ENCODE data around the gene ARSJ.

Gene ARSJ

GRCh38 chr4:113885291-113885690 lies 94.2 kb downstream of the ARSJ start:
- Histone ChIP-seq H3K27me3 (ENCODE audit: control insufficient read depth, insufficient read depth, low read length) (no peaks in the 10 kb centered on the region), H3K36me3 (ENCODE audit: insufficient read depth, low read length) (no peaks in the 10 kb centered on the region), H3K9ac (ENCODE audit: low read depth, low read length) (no peak overlapping the region), H3K4me2 (ENCODE audit: low read length) (no peak overlapping the region), H3K4me1 (ENCODE audit: control insufficient read depth, insufficient read depth, low read length) (peaks cover 7% of the 10 kb centered on the region), H3K4me3 (ENCODE audit: low read length) (no peak overlapping the region), H3K9me3 (replicated peaks; ENCODE audit: low read length) (no peaks in the 10 kb centered on the region)

- H3K9ac ChIP-seq (ENCODE audit: low read depth, low read length): no peak overlapping the region
- H3K4me2 ChIP-seq (ENCODE audit: low read length): no peak overlapping the region
- no peak overlapping the region for H3K4me3 ChIP-seq (ENCODE audit: low read length)
- no peaks in the 10 kb centered on the region for H3K9me3 ChIP-seq (replicated peaks; ENCODE audit: low read length)
- H3K27me3 ChIP-seq (ENCODE audit: control insufficient read depth, insufficient read depth, low read length): no peaks in the 10 kb centered on the region
- H3K36me3 ChIP-seq (ENCODE audit: insufficient read depth, low read length): no peaks in the 10 kb centered on the region
- peaks cover 7% of the 10 kb centered on the region for H3K4me1 ChIP-seq (ENCODE audit: control insufficient read depth, insufficient read depth, low read length)
Observed at GRCh38 chr4:113884655-113885054, 94.8 kb downstream of the ARSJ start.

GRCh38 chr4:113882668-113883067 lies 96.8 kb downstream of the ARSJ start:
- peaks cover 7% of the 10 kb centered on the region for H3K4me1 ChIP-seq (ENCODE audit: control insufficient read depth, insufficient read depth, low read length)
- H3K9me3 ChIP-seq (replicated peaks; ENCODE audit: low read length): no peaks in the 10 kb centered on the region

GRCh38 chr4:113881256-113881655 lies 98.2 kb downstream of the ARSJ start:
- Histone ChIP-seq H3K36me3 (ENCODE audit: insufficient read depth, low read length) (no peaks in the 10 kb centered on the region), H3K9ac (ENCODE audit: low read depth, low read length) (no peak overlapping the region), H3K4me3 (ENCODE audit: low read length) (no peak overlapping the region), H3K4me2 (ENCODE audit: low read length) (no peak overlapping the region), H3K9me3 (replicated peaks; ENCODE audit: low read length) (no peaks in the 10 kb centered on the region), H3K4me1 (ENCODE audit: control insufficient read depth, insufficient read depth, low read length) (peaks cover 7% of the 10 kb centered on the region), H3K27me3 (ENCODE audit: control insufficient read depth, insufficient read depth, low read length) (no peaks in the 10 kb centered on the region)

More at GRCh38 chr4:113882668-113883067, 96.8 kb downstream of the ARSJ start:
- Histone ChIP-seq H3K4me2 (ENCODE audit: low read length) (no peak overlapping the region), H3K4me3 (ENCODE audit: low read length) (no peak overlapping the region), H3K9ac (ENCODE audit: low read depth, low read length) (no peak overlapping the region), H3K36me3 (ENCODE audit: insufficient read depth, low read length) (no peaks in the 10 kb centered on the region), H3K27me3 (ENCODE audit: control insufficient read depth, insufficient read depth, low read length) (no peaks in the 10 kb centered on the region)

GRCh38 chr4:113880240-113881028 lies 99.0 kb downstream of the ARSJ start:
- Histone ChIP-seq H3K9me3 (replicated peaks; ENCODE audit: low read length) (no peaks in the 10 kb centered on the region), H3K4me3 (ENCODE audit: low read length) (no peak overlapping the region)

GRCh38 chr4:113878668-113879067 lies 100.8 kb downstream of the ARSJ start:
- H3K9ac ChIP-seq (ENCODE audit: low read depth, low read length): no peak overlapping the region
- no peak overlapping the region for H3K4me3 ChIP-seq (ENCODE audit: low read length)
- no peaks in the 10 kb centered on the region for H3K36me3 ChIP-seq (ENCODE audit: insufficient read depth, low read length)
- no peak overlapping the region for H3K4me2 ChIP-seq (ENCODE audit: low read length)
- no peaks in the 10 kb centered on the region for H3K27me3 ChIP-seq (ENCODE audit: control insufficient read depth, insufficient read depth, low read length)
- H3K9me3 ChIP-seq (replicated peaks; ENCODE audit: low read length): no peaks in the 10 kb centered on the region
- H3K4me1 ChIP-seq (ENCODE audit: control insufficient read depth, insufficient read depth, low read length): peaks cover 7% of the 10 kb centered on the region

More at GRCh38 chr4:113880240-113881028, 99.0 kb downstream of the ARSJ start:
- H3K36me3 ChIP-seq (ENCODE audit: insufficient read depth, low read length): no peaks in the 10 kb centered on the region
- H3K4me2 ChIP-seq (ENCODE audit: low read length): no peak overlapping the region
- H3K4me1 ChIP-seq (ENCODE audit: control insufficient read depth, insufficient read depth, low read length): peaks cover 7% of the 10 kb centered on the region
- no peaks in the 10 kb centered on the region for H3K27me3 ChIP-seq (ENCODE audit: control insufficient read depth, insufficient read depth, low read length)
- no peak overlapping the region for H3K9ac ChIP-seq (ENCODE audit: low read depth, low read length)

GRCh38 chr4:113874480-113874879 lies 105.0 kb downstream of the ARSJ start:
- peaks cover 9% of the 10 kb centered on the region for H3K4me1 ChIP-seq (ENCODE audit: control insufficient read depth, insufficient read depth, low read length)

GRCh38 chr4:113873508-113873907 lies 105.9 kb downstream of the ARSJ start:
- Histone ChIP-seq H3K36me3 (ENCODE audit: insufficient read depth, low read length) (peaks cover 4% of the 10 kb centered on the region), H3K9ac (ENCODE audit: low read depth, low read length) (no peak overlapping the region)

More at GRCh38 chr4:113874480-113874879, 105.0 kb downstream of the ARSJ start:
- Histone ChIP-seq H3K4me2 (ENCODE audit: low read length) (no peak overlapping the region), H3K9me3 (replicated peaks; ENCODE audit: low read length) (no peaks in the 10 kb centered on the region), H3K4me3 (ENCODE audit: low read length) (no peak overlapping the region), H3K27me3 (ENCODE audit: control insufficient read depth, insufficient read depth, low read length) (no peaks in the 10 kb centered on the region), H3K9ac (ENCODE audit: low read depth, low read length) (no peak overlapping the region), H3K36me3 (ENCODE audit: insufficient read depth, low read length) (peaks cover 4% of the 10 kb centered on the region)

GRCh38 chr4:113872426-113873260 lies 106.8 kb downstream of the ARSJ start:
- Histone ChIP-seq H3K27me3 (ENCODE audit: control insufficient read depth, insufficient read depth, low read length) (no peaks in the 10 kb centered on the region), H3K4me1 (ENCODE audit: control insufficient read depth, insufficient read depth, low read length) (peaks cover 9% of the 10 kb centered on the region), H3K4me2 (ENCODE audit: low read length) (no peak overlapping the region), H3K9ac (ENCODE audit: low read depth, low read length) (no peak overlapping the region), H3K9me3 (replicated peaks; ENCODE audit: low read length) (no peaks in the 10 kb centered on the region), H3K4me3 (ENCODE audit: low read length) (no peak overlapping the region), H3K36me3 (ENCODE audit: insufficient read depth, low read length) (peaks cover 4% of the 10 kb centered on the region)

More at GRCh38 chr4:113873508-113873907, 105.9 kb downstream of the ARSJ start:
- Histone ChIP-seq H3K9me3 (replicated peaks; ENCODE audit: low read length) (no peaks in the 10 kb centered on the region), H3K4me3 (ENCODE audit: low read length) (no peak overlapping the region), H3K27me3 (ENCODE audit: control insufficient read depth, insufficient read depth, low read length) (no peaks in the 10 kb centered on the region), H3K4me1 (ENCODE audit: control insufficient read depth, insufficient read depth, low read length) (peaks cover 9% of the 10 kb centered on the region), H3K4me2 (ENCODE audit: low read length) (no peak overlapping the region)

GRCh38 chr4:113871080-113871479 lies 108.4 kb downstream of the ARSJ start:
- Histone ChIP-seq H3K27me3 (ENCODE audit: control insufficient read depth, insufficient read depth, low read length) (no peaks in the 10 kb centered on the region), H3K4me1 (ENCODE audit: control insufficient read depth, insufficient read depth, low read length) (peaks cover 9% of the 10 kb centered on the region), H3K9ac (ENCODE audit: low read depth, low read length) (no peak overlapping the region), H3K9me3 (replicated peaks; ENCODE audit: low read length) (no peaks in the 10 kb centered on the region), H3K36me3 (ENCODE audit: insufficient read depth, low read length) (peaks cover 4% of the 10 kb centered on the region), H3K4me2 (ENCODE audit: low read length) (no peak overlapping the region), H3K4me3 (ENCODE audit: low read length) (no peak overlapping the region)

GRCh38 chr4:113869743-113870375 lies 109.6 kb downstream of the ARSJ start:
- peaks cover 9% of the 10 kb centered on the region for H3K4me1 ChIP-seq (ENCODE audit: control insufficient read depth, insufficient read depth, low read length)
- no peak overlapping the region for H3K4me2 ChIP-seq (ENCODE audit: low read length)
- H3K4me3 ChIP-seq (ENCODE audit: low read length): no peak overlapping the region
- no peak overlapping the region for H3K9ac ChIP-seq (ENCODE audit: low read depth, low read length)
- H3K36me3 ChIP-seq (ENCODE audit: insufficient read depth, low read length): peaks cover 4% of the 10 kb centered on the region
- no peaks in the 10 kb centered on the region for H3K9me3 ChIP-seq (replicated peaks; ENCODE audit: low read length)
- H3K27me3 ChIP-seq (ENCODE audit: control insufficient read depth, insufficient read depth, low read length): no peaks in the 10 kb centered on the region

Data from skeletal muscle satellite cell (primary cell).